OCI-LY7 (cell line): Measurements from ENCODE around the gene TXN.

Experiments
- CTCF ChIP-seq: fragments of 200-600 bp; sonication (generic); conservative IDR thresholded peaks from 2 replicates; pipeline ENCODE4 v1.5.1; 2014; ENCODE audit warnings: mild to moderate bottlenecking, antibody characterized with exemption, low read length, moderate library complexity, mixed read lengths
- EZH2phosphoT487 ChIP-seq: fragments of 200-600 bp; sonication (generic); IDR thresholded peaks from 2 replicates; pipeline ENCODE4 v1.6.1; 2018; ENCODE audit warnings: low read depth, borderline replicate concordance, mild to moderate bottlenecking, mixed run types, antibody characterized with exemption, low read length, moderate library complexity, mixed read lengths

- TF ChIP-seq CTCF (no peak), EZH2phosphoT487 (no peak)
Observed at GRCh38 chr9:110261632-110262031, 5.3 kb upstream of the TXN start.
